Measurements from ENCODE around the gene CDCP2. TPM values are rescaled to one million over a fixed set of nuclear protein-coding genes. Genes with fewer than 3 reads are reported as not detected.

CDCP2 gene
- total and polyA plus RNA-seq, 2 of the 8 experiments (the other 6 are each of a cell fraction or from before 2014, with no cell fraction given) = not detected

GRCh38 chr1:54137534-54138061 lies 15.2 kb downstream of the CDCP2 start:
- Histone ChIP-seq H3K79me1 (ENCODE audit: low read depth, low read length) (no peaks in the 10 kb centered on the region), H3K27me3 (replicated peaks in 1 of 4; ENCODE audit: control insufficient read depth in 3 of 4, extremely low read depth in 1 of 4, insufficient read depth in 3 of 4, low read length in 3 of 4) (no peaks in the 10 kb centered on the region), H3K36me3 (ENCODE audit: control insufficient read depth in 2 of 4, insufficient read depth in 4 of 4, low read length in 3 of 4) (no peaks in the 10 kb centered on the region), H2BK15ac (ENCODE audit: low read length) (0 out of 2 replicates have a peak overlapping the region, but pooled peaks have one; percentile 88), H2AFZ (ENCODE audit: low read length) (no peak overlapping the region), H2AK5ac (ENCODE audit: low read depth, low read length) (no peak overlapping the region), H3K23ac (ENCODE audit: insufficient read length) (no peak overlapping the region), H4K20me1 (replicated peaks in 1 of 2; ENCODE audit: control insufficient read depth in 1 of 2, insufficient read depth in 2 of 2, low read length in 2 of 2) (no peaks in the 10 kb centered on the region), H3K56ac (replicated peaks; ENCODE audit: insufficient read length, low read depth, low read length) (no peak overlapping the region), H3K4me2 (ENCODE audit: insufficient read depth in 1 of 2, low read depth in 2 of 2, low read length in 2 of 2) (no peak overlapping the region), H3K79me2 (ENCODE audit: control insufficient read depth in 1 of 2, insufficient read depth in 2 of 2, low read length in 2 of 2) (no peaks in the 10 kb centered on the region), H3K18ac (ENCODE audit: extremely low read depth, low read length) (peak overlapping the region; percentile 19; the same call in 1 of the 2 replicates), H4K91ac (replicated peaks; ENCODE audit: insufficient read length, low read length) (peak overlapping the region; percentile 26), H2BK5ac (ENCODE audit: low read depth, low read length) (no peak overlapping the region), H2BK20ac (ENCODE audit: low read length) (no peak overlapping the region), H3K27ac (ENCODE audit: low read depth, low read length) (no peak overlapping the region), H4K8ac (ENCODE audit: extremely low read depth, insufficient read depth, low read length) (no peak overlapping the region), H2BK120ac (replicated peaks; ENCODE audit: low read depth, low read length) (no peak overlapping the region), H3K14ac (ENCODE audit: insufficient read length) (no peak overlapping the region), H4K5ac (ENCODE audit: insufficient read length, low read depth, low read length) (no peak overlapping the region), H3K4ac (replicated peaks; ENCODE audit: insufficient read length, low read depth, low read length) (no peak overlapping the region), H3K9ac (replicated peaks in 1 of 4; ENCODE audit: extremely low read depth in 1 of 4, low read depth in 3 of 4, low read length in 3 of 4) (no peak overlapping the region), H3K9me3 (ENCODE audit: insufficient read depth in 2 of 2, low read depth in 1 of 2, low read length in 1 of 2) (no peaks in the 10 kb centered on the region), H3K4me3 (ENCODE audit: extremely low read depth in 1 of 4, insufficient read depth in 2 of 4, low read depth in 3 of 4, low read length in 4 of 4) (no peak overlapping the region), H3K23me2 (ENCODE audit: low read depth, low read length) (no peaks in the 10 kb centered on the region), H3K4me1 (replicated peaks in 1 of 4; ENCODE audit: control insufficient read depth in 3 of 4, insufficient read depth in 4 of 4, low read length in 3 of 4) (peaks cover 12 to 29% (median 18%) of the 10 kb centered on the region in 4 experiments), H2BK12ac (ENCODE audit: low read depth, low read length) (no peak overlapping the region)
- ChIA-PET POLR2A (ENCODE audit: partially characterized antibody) (interaction anchor here (1.3 to 2.4 kb wide), 3 partner anchors 9 to 16 kb away, joined by 3 to 8 read pairs (median 4); no protein-coding TSS in a partner anchor), CTCF (ENCODE audit: partially characterized antibody) (interaction anchor here (0.6 to 9.9 kb wide), 8 partner anchors 9 to 719 kb away, joined by 3 to 110 read pairs (median 4); partner anchors contain the start of genes CDCP2, CYB5RL and MRPL37)
- no peak for TF ChIP-seq NANOG (IDR thresholded peaks at IDR 0.05; ENCODE audit: insufficient read depth, low read depth, low read length, poor library complexity, severe bottlenecking)
- no peak for TF ChIP-seq SIX5 (IDR thresholded peaks at IDR 0.05; ENCODE audit: low read depth, low read length)
- TF ChIP-seq ATF2 (IDR thresholded peaks at IDR 0.05; ENCODE audit: low read length) = no peak
- FAIRE-seq (no peak), DNase-seq (ENCODE audit: low read depth in 1 of 2, low spot score in 2 of 2) (no peak)
- WGBS, 2 experiments (ENCODE audit: extremely low coverage in 1 of 2, insufficient coverage in 1 of 2, insufficient read length in 1 of 2, insufficient replicate concordance in 2 of 2, low coverage in 1 of 2, low lambda C conversion rate in 2 of 2, missing lambda C conversion rate in 1 of 2) = 81% methylated on average over 10 of the region's 10 CpGs; no CpG with 5 or more reads in 1 of the 2 experiments

Measured in H1 (cell line).